GM18526 (cell line): ENCODE measurements around the gene TFB2M.
A peak's percentile ranks its signal among the peaks of the same experiment; 100 is the strongest.

Experiments
- POLR2A ChIP-seq: IDR thresholded peaks from 3 replicates; pipeline ENCODE4 v1.6.1; 2011; ENCODE audit not compliant: insufficient read length; ENCODE audit errors: extremely low read depth

Gene TFB2M

GRCh38 chr1:246566128-246566812, at the start of gene TFB2M, which contains the start of gene CNST:
Gene TFB2M (minus strand): TSS chr1:246566261. CDS start chr1:246566138, 123 bp downstream.
Gene CNST (plus strand): TSS chr1:246566456. CDS start chr1:246591563, 25,107 bp downstream.
- TF ChIP-seq POLR2A = peak; percentile 82

- no peak for TF ChIP-seq POLR2A
These were observed 47.2 kb upstream of the TFB2M start for GRCh38 chr1:246613096-246613758.

- no peak for TF ChIP-seq POLR2A
These were observed 43.6 kb upstream of the TFB2M start for GRCh38 chr1:246609632-246610031.

GRCh38 chr1:246608616-246609376, 42.7 kb upstream of the TFB2M start:
- no peak for TF ChIP-seq POLR2A

- TF ChIP-seq POLR2A = no peak
These were observed 41.4 kb upstream of the TFB2M start for GRCh38 chr1:246607462-246607861.

- TF ChIP-seq POLR2A = no peak
These were observed 36.1 kb upstream of the TFB2M start for GRCh38 chr1:246602194-246602593.

GRCh38 chr1:246600579-246600978, 34.5 kb upstream of the TFB2M start:
- no peak for TF ChIP-seq POLR2A

- no peak for TF ChIP-seq POLR2A
These were observed 33.3 kb upstream of the TFB2M start for GRCh38 chr1:246599315-246599714.

- no peak for TF ChIP-seq POLR2A
These were observed 31.9 kb upstream of the TFB2M start for GRCh38 chr1:246597971-246598370.

- no peak for TF ChIP-seq POLR2A
These were observed 31.3 kb upstream of the TFB2M start for GRCh38 chr1:246597340-246597739.

GRCh38 chr1:246595146-246595545, 29.1 kb upstream of the TFB2M start:
- no peak for TF ChIP-seq POLR2A

GRCh38 chr1:246592695-246593094, 26.6 kb upstream of the TFB2M start:
- no peak for TF ChIP-seq POLR2A

- no peak for TF ChIP-seq POLR2A
These were observed 25.9 kb upstream of the TFB2M start for GRCh38 chr1:246591958-246592357.

GRCh38 chr1:246591504-246591903, 25.4 kb upstream of the TFB2M start:
- peak; percentile 15 for TF ChIP-seq POLR2A

- no peak for TF ChIP-seq POLR2A
These were observed 25.0 kb upstream of the TFB2M start for GRCh38 chr1:246591047-246591446.
